Chondrocyte (in vitro differentiated cells): Measurements from ENCODE around the gene RIT2. TPM values are rescaled to one million over a fixed set of nuclear protein-coding genes. Genes with fewer than 3 reads are reported as not detected.

Experiments used
- DNase-seq: peaks from one replicate; pipeline ENCODE4 v3.0.0; 2021; ENCODE audit warnings: mixed read lengths, low spot score
- H3K27ac Mint-ChIP-seq: one replicate; pipeline ENCODE4 v1.8.0; 2021; ENCODE audit warnings: mild to moderate bottlenecking, moderate library complexity, mixed read lengths; ENCODE audit not compliant: unreplicated experiment
- H3K27me3 Mint-ChIP-seq: 2 replicates; pipeline ENCODE4 v1.8.0; 2021; ENCODE audit warnings: low read depth, mixed read lengths
- H3K36me3 Mint-ChIP-seq: 2 replicates; pipeline ENCODE4 v1.8.0; 2021; ENCODE audit warnings: low read depth, mixed read lengths
- H3K4me1 Mint-ChIP-seq: 2 replicates; pipeline ENCODE4 v1.8.0; 2021; ENCODE audit warnings: low read depth, mild to moderate bottlenecking, mixed read lengths
- H3K4me3 Mint-ChIP-seq: one replicate; pipeline ENCODE4 v1.8.0; 2021; ENCODE audit warnings: mild to moderate bottlenecking, moderate library complexity, mixed read lengths; ENCODE audit not compliant: unreplicated experiment
- H3K9me3 Mint-ChIP-seq: 2 replicates; pipeline ENCODE4 v1.8.0; 2021; ENCODE audit warnings: low read depth, mixed read lengths
- CTCF ChIP-seq: fragments of 200-600 bp; sonication (generic); IDR thresholded peaks from 2 replicates; pipeline ENCODE4 v1.5.0; 2021; ENCODE audit warnings: antibody characterized with exemption, mild to moderate bottlenecking, moderate library complexity
- total RNA-seq: library from RNA; stranded (reverse); gene quantifications from 3 replicates; pipeline ENCODE4 v1.2.1, GENCODE V29; 2021

The RIT2 gene
- total RNA-seq, 1 donor from 2014 or later = not detected

- H3K4me3 Mint-ChIP-seq = no peak overlapping the region
- H3K27ac Mint-ChIP-seq = no peak overlapping the region
- no peaks in the 10 kb centered on the region for H3K9me3 Mint-ChIP-seq
- H3K36me3 Mint-ChIP-seq = no peaks in the 10 kb centered on the region
- TF ChIP-seq CTCF = no peak
- no peak for DNase-seq
- peaks cover 5% of the 10 kb centered on the region for H3K4me1 Mint-ChIP-seq
- H3K27me3 Mint-ChIP-seq = no peaks in the 10 kb centered on the region
Measured at GRCh38 chr18:42936289-42936688, 179.2 kb downstream of the RIT2 start.

DNA sequence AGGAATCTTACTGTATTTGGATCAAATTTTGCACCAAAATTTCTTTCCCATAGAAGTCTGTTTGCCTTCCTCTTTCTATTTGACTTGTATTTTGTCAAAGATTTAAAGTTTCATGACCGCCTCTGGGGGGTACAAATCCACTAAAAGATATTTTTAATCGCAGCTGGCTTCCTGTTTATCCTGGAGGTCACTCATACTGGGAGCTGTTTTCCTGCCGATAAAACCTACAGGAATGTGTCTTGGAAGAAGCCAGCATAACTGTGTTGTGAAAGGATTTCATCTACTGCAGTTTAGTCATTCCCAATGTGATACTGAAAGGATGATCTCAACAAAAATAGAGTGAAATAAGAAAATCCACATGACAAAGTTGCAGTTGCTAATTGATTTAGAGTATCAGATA is 184.0 kb downstream of the RIT2 start:
- Mint-ChIP-seq H3K4me1 (peaks cover 10% of the 10 kb centered on the region), H3K4me3 (no peak overlapping the region), H3K9me3 (no peaks in the 10 kb centered on the region), H3K27ac (peak overlapping the region; percentile 45), H3K27me3 (no peaks in the 10 kb centered on the region), H3K36me3 (no peaks in the 10 kb centered on the region)
- DNase-seq = no peak
- TF ChIP-seq CTCF = no peak

- H3K27ac Mint-ChIP-seq = peak overlapping the region; percentile 10
- DNase-seq = no peak
- no peak for TF ChIP-seq CTCF
- no peaks in the 10 kb centered on the region for H3K27me3 Mint-ChIP-seq
- no peaks in the 10 kb centered on the region for H3K36me3 Mint-ChIP-seq
- H3K4me1 Mint-ChIP-seq = peaks cover 10% of the 10 kb centered on the region
- no peaks in the 10 kb centered on the region for H3K9me3 Mint-ChIP-seq
- no peak overlapping the region for H3K4me3 Mint-ChIP-seq
Measured at GRCh38 chr18:42929857-42930256, 185.6 kb downstream of the RIT2 start.

DNA sequence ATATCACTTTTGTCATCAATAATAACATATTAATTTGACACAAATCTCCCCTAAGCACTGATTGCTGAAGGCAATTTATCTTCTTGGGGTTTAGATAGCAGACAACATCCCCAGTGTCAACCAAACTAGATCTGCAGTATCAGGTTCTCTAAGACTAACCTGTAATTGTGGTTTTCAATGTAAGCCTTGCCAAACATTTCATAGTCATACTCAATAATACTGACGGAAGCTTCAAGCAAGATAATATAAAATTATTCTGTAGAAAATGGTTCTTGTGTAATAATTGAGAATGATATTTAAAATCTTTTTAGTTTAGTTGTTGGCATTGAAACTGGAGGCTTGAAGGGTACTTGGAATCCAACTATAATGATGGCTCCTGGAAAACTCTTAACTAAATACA is 186.3 kb downstream of the RIT2 start:
- no peak for DNase-seq

DNA sequence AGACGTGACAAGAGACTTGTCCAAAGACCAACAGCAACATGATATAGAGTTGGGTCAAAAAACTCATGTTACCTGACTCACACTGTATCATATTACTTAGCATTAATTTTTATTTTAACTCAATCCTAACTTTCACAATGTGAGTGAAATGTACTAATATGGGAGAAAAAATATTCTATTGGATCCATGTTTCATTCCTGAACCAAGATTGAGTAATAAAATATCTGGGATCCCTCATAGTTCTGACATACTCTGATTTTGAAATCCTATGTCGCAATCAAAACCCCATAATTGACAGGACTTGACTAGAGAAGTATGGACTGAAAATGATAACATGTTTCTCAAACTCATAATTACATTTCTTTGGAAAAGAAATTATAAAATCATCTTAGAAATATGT is 190.4 kb downstream of the RIT2 start:
- Mint-ChIP-seq H3K36me3 (no peaks in the 10 kb centered on the region), H3K4me3 (no peak overlapping the region), H3K27me3 (peaks cover 2% of the 10 kb centered on the region), H3K9me3 (no peaks in the 10 kb centered on the region), H3K4me1 (no peaks in the 10 kb centered on the region), H3K27ac (no peak overlapping the region)
- no peak for DNase-seq
- no peak for TF ChIP-seq CTCF

More for the DNA sequence above, 186.3 kb downstream of the RIT2 start:
- no peak for TF ChIP-seq CTCF
- Mint-ChIP-seq H3K27me3 (no peaks in the 10 kb centered on the region), H3K4me3 (no peak overlapping the region), H3K9me3 (no peaks in the 10 kb centered on the region), H3K4me1 (peaks cover 10% of the 10 kb centered on the region), H3K27ac (no peak overlapping the region), H3K36me3 (no peaks in the 10 kb centered on the region)
